ENCODE data around the gene TPSAB1. TPM values are rescaled to one million over a fixed set of nuclear protein-coding genes. Genes with fewer than 3 reads are reported as not detected.
A peak's percentile ranks its signal among the peaks of the same experiment; 100 is the strongest.

TPSAB1 gene
- polyA plus RNA-seq, 6 donors from 2014 or later, result not detected

GRCh38 chr16:1287982-1288670, 47.6 kb downstream of the TPSAB1 start:
- peaks cover 17 to 83% (median 49%) of the 10 kb centered on the region in 3 donors for H3K27me3 Mint-ChIP-seq
- H3K36me3 Mint-ChIP-seq, result no peaks in the 10 kb centered on the region
- no peaks in the 10 kb centered on the region for H3K9me3 Mint-ChIP-seq
- no peak for ATAC-seq (ENCODE audit: low read depth in 2 of 2)
- peaks cover 0 to 15% (median 12%) of the 10 kb centered on the region in 3 donors for H3K4me1 Mint-ChIP-seq
- no peak overlapping the region for H3K27ac Mint-ChIP-seq
- DNase-seq, result no peak
- H3K4me3 Mint-ChIP-seq, result no peak overlapping the region

- DNase-seq, result no peak
- H3K27ac Mint-ChIP-seq, result no peak overlapping the region
- H3K27me3 Mint-ChIP-seq, result peaks cover 20 to 83% (median 58%) of the 10 kb centered on the region in 3 donors
- H3K36me3 Mint-ChIP-seq, result no peaks in the 10 kb centered on the region
- peak; percentile 56 to 76 for ATAC-seq (ENCODE audit: low read depth in 2 of 2)
- H3K4me3 Mint-ChIP-seq, result peak overlapping the region in 1 of 8 donors; percentile 21
- H3K4me1 Mint-ChIP-seq, result peaks cover 0 to 15% (median 9%) of the 10 kb centered on the region in 3 donors
- no peaks in the 10 kb centered on the region for H3K9me3 Mint-ChIP-seq
Observed at GRCh38 chr16:1288813-1289476, 48.4 kb downstream of the TPSAB1 start.

- H3K27me3 Mint-ChIP-seq, result peaks cover 20 to 83% (median 63%) of the 10 kb centered on the region in 3 donors
- peak overlapping the region in 3 of 8 donors; percentile 21 to 56 (median 31) for H3K4me3 Mint-ChIP-seq
Observed at GRCh38 chr16:1289477-1289866, 49.0 kb downstream of the TPSAB1 start.

DNA sequence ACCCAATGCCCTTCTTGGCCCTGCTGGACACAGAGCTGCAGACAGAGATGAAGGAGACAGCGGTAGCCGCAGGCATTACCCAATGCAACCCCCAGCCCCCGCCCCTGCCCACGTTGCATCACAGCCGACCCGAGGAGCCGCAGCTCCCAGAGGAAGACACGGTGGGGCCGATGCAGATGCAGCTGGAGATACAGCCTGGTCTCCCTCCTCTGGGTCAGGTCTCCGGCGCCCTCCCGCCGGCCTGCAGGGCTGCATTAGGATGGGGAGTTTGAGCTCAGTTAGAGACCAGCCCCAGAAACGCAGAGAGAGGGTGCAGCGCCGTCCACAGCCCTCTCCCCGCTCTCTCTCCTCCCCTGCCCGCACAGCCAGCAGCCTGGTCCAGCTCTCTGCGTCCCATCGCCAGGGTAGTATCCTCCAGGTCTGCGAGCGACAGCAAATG, 49.6 kb downstream of the TPSAB1 start:
- DNase-seq (no peak), ATAC-seq (ENCODE audit: low read depth in 2 of 2) (no peak)
- Mint-ChIP-seq H3K9me3 (no peaks in the 10 kb centered on the region), H3K4me1 (peaks cover 0 to 18% (median 9%) of the 10 kb centered on the region in 3 donors), H3K4me3 (peak overlapping the region in 1 of 8 donors; percentile 15), H3K36me3 (no peaks in the 10 kb centered on the region), H3K27ac (no peak overlapping the region), H3K27me3 (peaks cover 20 to 84% (median 64%) of the 10 kb centered on the region in 3 donors)

More at GRCh38 chr16:1289477-1289866, 49.0 kb downstream of the TPSAB1 start:
- ATAC-seq (ENCODE audit: low read depth in 2 of 2) (peak in 1 of 2 donors; percentile 27), DNase-seq (no peak)
- Mint-ChIP-seq H3K36me3 (no peaks in the 10 kb centered on the region), H3K27ac (no peak overlapping the region), H3K4me1 (peaks cover 0 to 17% (median 9%) of the 10 kb centered on the region in 3 donors), H3K9me3 (no peaks in the 10 kb centered on the region)

GRCh38 chr16:1290860-1291575, 50.5 kb downstream of the TPSAB1 start:
- Mint-ChIP-seq H3K4me3 (no peak overlapping the region), H3K27ac (no peak overlapping the region), H3K36me3 (no peaks in the 10 kb centered on the region), H3K27me3 (peaks cover 25 to 82% (median 55%) of the 10 kb centered on the region in 3 donors), H3K4me1 (peaks cover 0 to 26% (median 9%) of the 10 kb centered on the region in 3 donors), H3K9me3 (no peaks in the 10 kb centered on the region)
- ATAC-seq (ENCODE audit: low read depth in 2 of 2) (no peak), DNase-seq (no peak)

- Mint-ChIP-seq H3K36me3 (no peaks in the 10 kb centered on the region), H3K9me3 (no peaks in the 10 kb centered on the region), H3K27me3 (peaks cover 25 to 77% (median 51%) of the 10 kb centered on the region in 3 donors), H3K4me1 (peaks cover under 1 to 30% (median 9%) of the 10 kb centered on the region in 3 donors), H3K27ac (no peak overlapping the region), H3K4me3 (no peak overlapping the region)
- DNase-seq, result no peak
- no peak for ATAC-seq (ENCODE audit: low read depth in 2 of 2)
Observed at GRCh38 chr16:1291576-1291974, 51.1 kb downstream of the TPSAB1 start.

Other genes with a start within 250 kb of the TPSAB1 start
- gene SSTR5, start 168.0 kb upstream of the TPSAB1 start, polyA plus RNA-seq (ENCODE audit: low read depth in 6 of 6), result not detected
- not detected for gene C1QTNF8, start 144.5 kb upstream of the TPSAB1 start, polyA plus RNA-seq (ENCODE audit: low read depth in 6 of 6)
- gene CACNA1H, start 87.6 kb upstream of the TPSAB1 start, polyA plus RNA-seq (ENCODE audit: low read depth in 6 of 6), result not detected
- gene TPSG1, start 15.4 kb upstream of the TPSAB1 start, polyA plus RNA-seq (ENCODE audit: low read depth in 6 of 6), result not detected
- gene TPSB2, start 10.5 kb upstream of the TPSAB1 start, polyA plus RNA-seq (ENCODE audit: low read depth in 6 of 6), result not detected
- gene TPSD1, start 15.4 kb downstream of the TPSAB1 start, polyA plus RNA-seq (ENCODE audit: low read depth in 6 of 6), result not detected
- gene UBE2I, start 68.9 kb downstream of the TPSAB1 start, polyA plus RNA-seq (ENCODE audit: low read depth in 6 of 6), result 100 to 1,000 TPM in 5 of 6 donors, 10 to 100 TPM in 1; 99.5 to 121 (median 114) TPM
- gene BAIAP3, start 92.9 kb downstream of the TPSAB1 start, polyA plus RNA-seq (ENCODE audit: low read depth in 6 of 6), result 1 to 10 TPM in 1 of 6 donors, under 1 TPM in 4, not detected in 1; 0.20 to 1.3 (median 0.67) TPM
- 100 to 1,000 TPM in 3 of 6 donors, 10 to 100 TPM in 3; 87.9 to 103 (median 99.1) TPM for gene TSR3, start 111.2 kb downstream of the TPSAB1 start, polyA plus RNA-seq (ENCODE audit: low read depth in 6 of 6)
- gene GNPTG, start 111.2 kb downstream of the TPSAB1 start, polyA plus RNA-seq (ENCODE audit: low read depth in 6 of 6), result 10 to 100 TPM; 39.7 to 52.1 (median 44.6) TPM
- gene UNKL, start 174.0 kb downstream of the TPSAB1 start, polyA plus RNA-seq (ENCODE audit: low read depth in 6 of 6), result 10 to 100 TPM in 1 of 6 donors, 1 to 10 TPM in 5; 7.2 to 25.7 (median 9.2) TPM
- gene UQCC4, start 180.0 kb downstream of the TPSAB1 start, polyA plus RNA-seq (ENCODE audit: low read depth in 6 of 6), result 10 to 100 TPM; 39.8 to 65.5 (median 46.2) TPM
- not detected for gene PERCC1, start 190.4 kb downstream of the TPSAB1 start, polyA plus RNA-seq (ENCODE audit: low read depth in 6 of 6)
- under 1 TPM in 2 of 6 donors, not detected in 4; 0.16 to 0.26 TPM for gene CCDC154, start 203.9 kb downstream of the TPSAB1 start, polyA plus RNA-seq (ENCODE audit: low read depth in 6 of 6)
- gene CLCN7, start 234.3 kb downstream of the TPSAB1 start, polyA plus RNA-seq (ENCODE audit: low read depth in 6 of 6), result 10 to 100 TPM; 48.6 to 92.2 (median 61.4) TPM
- not detected for gene PTX4, start 248.2 kb downstream of the TPSAB1 start, polyA plus RNA-seq (ENCODE audit: low read depth in 6 of 6)